Activated CD4-positive, alpha-beta memory T cell treated with anti-CD3 and anti-CD28 coated beads for 36 hours (primary cell): ENCODE results near the gene SMPX. TPM values are rescaled to one million over a fixed set of nuclear protein-coding genes. Genes with fewer than 3 reads are reported as not detected.

Experiments used
- CTCF ChIA-PET: fragments of 350-600 bp; sonication (Branson Sonifier 250); formaldehyde crosslinking; loops from one replicate; lab custom pipeline; 2021; ENCODE audit warnings: antibody characterized with exemption, inconsistent platforms; lab: Charles Lee
- POLR2A ChIA-PET: fragments of 350-600 bp; sonication (Branson Sonifier 250); formaldehyde crosslinking; loops from one replicate; lab custom pipeline; 2021; ENCODE audit warnings: antibody characterized with exemption; lab: Charles Lee
- DNase-seq: peaks from one replicate; pipeline ENCODE4 v3.0.0-alpha.2; 2020
- H3K27ac Mint-ChIP-seq: one replicate; pipeline ENCODE4 v1.8.0; 2021; ENCODE audit warnings: mixed read lengths
- H3K27me3 Mint-ChIP-seq: one replicate; pipeline ENCODE4 v1.8.0; 2021; ENCODE audit warnings: mixed read lengths
- H3K36me3 Mint-ChIP-seq: one replicate; pipeline ENCODE4 v1.8.0; 2021; ENCODE audit warnings: mixed read lengths
- H3K4me1 Mint-ChIP-seq: one replicate; pipeline ENCODE4 v1.8.0; 2021; ENCODE audit warnings: low read depth, mixed read lengths
- H3K4me3 Mint-ChIP-seq: one replicate; pipeline ENCODE4 v1.8.0; 2021; ENCODE audit warnings: mild to moderate bottlenecking, mixed read lengths
- H3K9me3 Mint-ChIP-seq: one replicate; pipeline ENCODE4 v1.8.0; 2021; ENCODE audit warnings: mixed read lengths
- intact Hi-C: fragments of 100-400 bp; cut with micrococcal nuclease; formaldehyde crosslinking; loops from one replicate; pipeline ENCODE4 v1.15.1; 2023
- total RNA-seq, 2 experiments: library from RNA; stranded (reverse); gene quantifications; one replicate each; pipeline ENCODE4 v1.2.3, GENCODE V29; 2021

SMPX gene
- total RNA-seq, 2 experiments from 2014 or later: not detected

GRCh38 chrX:21741364-21741763 lies 16.6 kb downstream of the SMPX start:
- Mint-ChIP-seq H3K27me3 (peaks cover 3% of the 10 kb centered on the region), H3K4me3 (no peak overlapping the region), H3K4me1 (no peaks in the 10 kb centered on the region), H3K27ac (no peak overlapping the region), H3K36me3 (no peaks in the 10 kb centered on the region), H3K9me3 (no peaks in the 10 kb centered on the region)
- ChIA-PET CTCF (no interaction called here), POLR2A (no interaction called here)
- no peak for DNase-seq
- intact Hi-C loops: no loop called here

GRCh38 chrX:21740329-21741274 lies 17.3 kb downstream of the SMPX start:
- Mint-ChIP-seq H3K9me3 (no peaks in the 10 kb centered on the region), H3K4me1 (no peaks in the 10 kb centered on the region), H3K27ac (no peak overlapping the region), H3K27me3 (peaks cover 3% of the 10 kb centered on the region), H3K4me3 (no peak overlapping the region), H3K36me3 (no peaks in the 10 kb centered on the region)
- POLR2A ChIA-PET: no interaction called here
- DNase-seq: no peak
- CTCF ChIA-PET: no interaction called here
- intact Hi-C loops: no loop called here

- Mint-ChIP-seq H3K27ac (no peak overlapping the region), H3K36me3 (no peaks in the 10 kb centered on the region), H3K4me1 (no peaks in the 10 kb centered on the region), H3K9me3 (no peaks in the 10 kb centered on the region), H3K4me3 (no peak overlapping the region), H3K27me3 (peaks cover 5% of the 10 kb centered on the region)
- no peak for DNase-seq
- CTCF ChIA-PET: no interaction called here
- POLR2A ChIA-PET: no interaction called here
- intact Hi-C loops: no loop called here
Observed at GRCh38 chrX:21738950-21739287, 19.0 kb downstream of the SMPX start.

GRCh38 chrX:21738210-21738949 lies 19.5 kb downstream of the SMPX start:
- CTCF ChIA-PET: no interaction called here
- POLR2A ChIA-PET: no interaction called here

GRCh38 chrX:21735768-21736127 lies 22.2 kb downstream of the SMPX start:
- DNase-seq: no peak
- Mint-ChIP-seq H3K27ac (no peak overlapping the region), H3K9me3 (no peaks in the 10 kb centered on the region), H3K4me3 (no peak overlapping the region), H3K4me1 (no peaks in the 10 kb centered on the region), H3K27me3 (peaks cover 7% of the 10 kb centered on the region), H3K36me3 (no peaks in the 10 kb centered on the region)
- ChIA-PET POLR2A (no interaction called here), CTCF (no interaction called here)
- intact Hi-C loops: no loop called here

More at GRCh38 chrX:21738210-21738949, 19.5 kb downstream of the SMPX start:
- H3K4me1 Mint-ChIP-seq: no peaks in the 10 kb centered on the region
- no peaks in the 10 kb centered on the region for H3K36me3 Mint-ChIP-seq
- no peak for DNase-seq
- intact Hi-C loops: no loop called here
- no peak overlapping the region for H3K4me3 Mint-ChIP-seq
- H3K27ac Mint-ChIP-seq: no peak overlapping the region
- peaks cover 7% of the 10 kb centered on the region for H3K27me3 Mint-ChIP-seq
- H3K9me3 Mint-ChIP-seq: no peaks in the 10 kb centered on the region

- intact Hi-C loops: no loop called here
- ChIA-PET CTCF (no interaction called here), POLR2A (no interaction called here)
- peaks cover 7% of the 10 kb centered on the region for H3K27me3 Mint-ChIP-seq
- no peak for DNase-seq
- no peak overlapping the region for H3K27ac Mint-ChIP-seq
- no peak overlapping the region for H3K4me3 Mint-ChIP-seq
- no peaks in the 10 kb centered on the region for H3K9me3 Mint-ChIP-seq
- no peaks in the 10 kb centered on the region for H3K36me3 Mint-ChIP-seq
- H3K4me1 Mint-ChIP-seq: no peaks in the 10 kb centered on the region
Observed at GRCh38 chrX:21735038-21735767, 22.7 kb downstream of the SMPX start.

- Mint-ChIP-seq H3K36me3 (no peaks in the 10 kb centered on the region), H3K4me3 (no peak overlapping the region)
Observed at GRCh38 chrX:21734175-21734574, 23.7 kb downstream of the SMPX start.

GRCh38 chrX:21733705-21734104 lies 24.2 kb downstream of the SMPX start:
- Mint-ChIP-seq H3K9me3 (no peaks in the 10 kb centered on the region), H3K27ac (no peak overlapping the region), H3K4me3 (no peak overlapping the region), H3K4me1 (no peaks in the 10 kb centered on the region), H3K27me3 (peaks cover 8% of the 10 kb centered on the region), H3K36me3 (no peaks in the 10 kb centered on the region)
- CTCF ChIA-PET: no interaction called here
- POLR2A ChIA-PET: no interaction called here
- intact Hi-C loops: no loop called here
- DNase-seq: no peak

More at GRCh38 chrX:21734175-21734574, 23.7 kb downstream of the SMPX start:
- H3K27ac Mint-ChIP-seq: no peak overlapping the region
- DNase-seq: no peak
- CTCF ChIA-PET: no interaction called here
- POLR2A ChIA-PET: no interaction called here
- H3K27me3 Mint-ChIP-seq: peaks cover 8% of the 10 kb centered on the region
- intact Hi-C loops: no loop called here
- no peaks in the 10 kb centered on the region for H3K4me1 Mint-ChIP-seq
- H3K9me3 Mint-ChIP-seq: no peaks in the 10 kb centered on the region

- H3K4me1 Mint-ChIP-seq: no peaks in the 10 kb centered on the region
- H3K36me3 Mint-ChIP-seq: no peaks in the 10 kb centered on the region
- ChIA-PET CTCF (no interaction called here), POLR2A (no interaction called here)
- no peak overlapping the region for H3K4me3 Mint-ChIP-seq
- H3K27me3 Mint-ChIP-seq: peaks cover 5% of the 10 kb centered on the region
- no peaks in the 10 kb centered on the region for H3K9me3 Mint-ChIP-seq
- DNase-seq: no peak
- no peak overlapping the region for H3K27ac Mint-ChIP-seq
- intact Hi-C loops: no loop called here
Observed at GRCh38 chrX:21730026-21730425, 27.9 kb downstream of the SMPX start.

GRCh38 chrX:21728276-21728968 lies 29.5 kb downstream of the SMPX start:
- peaks cover 3% of the 10 kb centered on the region for H3K27me3 Mint-ChIP-seq
- intact Hi-C loops: loop anchor here (5.0 kb wide), 1 partner anchor 1201 kb away; no protein-coding TSS in a partner anchor
- no peaks in the 10 kb centered on the region for H3K9me3 Mint-ChIP-seq
- H3K36me3 Mint-ChIP-seq: no peaks in the 10 kb centered on the region
- DNase-seq: no peak
- CTCF ChIA-PET: no interaction called here
- H3K4me3 Mint-ChIP-seq: no peak overlapping the region
- POLR2A ChIA-PET: no interaction called here
- H3K27ac Mint-ChIP-seq: no peak overlapping the region
- no peaks in the 10 kb centered on the region for H3K4me1 Mint-ChIP-seq

GRCh38 chrX:21725916-21726315 lies 32.0 kb downstream of the SMPX start:
- Mint-ChIP-seq H3K27me3 (peaks cover 3% of the 10 kb centered on the region), H3K27ac (no peak overlapping the region), H3K36me3 (no peaks in the 10 kb centered on the region), H3K9me3 (no peaks in the 10 kb centered on the region), H3K4me3 (no peak overlapping the region), H3K4me1 (no peaks in the 10 kb centered on the region)
- intact Hi-C loops: loop anchor here (5.0 kb wide), 1 partner anchor 1199 kb away; no protein-coding TSS in a partner anchor
- ChIA-PET CTCF (no interaction called here), POLR2A (no interaction called here)
- no peak for DNase-seq

- POLR2A ChIA-PET: no interaction called here
- DNase-seq: no peak
- intact Hi-C loops: loop anchor here (5.0 kb wide), 1 partner anchor 1198 kb away; no protein-coding TSS in a partner anchor
- Mint-ChIP-seq H3K4me1 (no peaks in the 10 kb centered on the region), H3K27ac (no peak overlapping the region), H3K9me3 (no peaks in the 10 kb centered on the region), H3K4me3 (no peak overlapping the region), H3K36me3 (no peaks in the 10 kb centered on the region), H3K27me3 (peaks cover 3% of the 10 kb centered on the region)
- CTCF ChIA-PET: no interaction called here
Observed at GRCh38 chrX:21725496-21725895, 32.4 kb downstream of the SMPX start.
